Measurements from ENCODE around the gene TSPO.

DNA sequence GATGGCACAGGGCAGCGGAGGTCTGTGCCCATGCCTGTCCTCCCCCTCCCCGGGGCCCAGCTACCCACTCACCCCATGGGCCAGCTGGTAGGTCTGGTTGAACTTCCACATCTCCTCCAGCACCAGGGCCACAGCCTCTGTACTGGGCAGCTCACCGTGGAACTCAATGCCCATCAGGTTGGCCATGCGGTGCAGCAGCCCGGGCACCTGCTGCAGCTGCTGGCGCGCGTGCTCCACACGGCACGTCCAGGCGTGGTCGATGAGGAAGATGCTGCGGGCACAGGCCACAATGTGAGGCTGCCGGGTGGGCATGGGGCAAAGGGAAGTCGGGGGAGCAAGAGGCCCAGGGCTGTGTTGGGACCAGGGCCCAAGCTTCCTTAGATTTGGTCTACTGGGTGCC, 29.3 kb downstream of the TSPO start:
- TF ChIP-seq CTCF (IDR thresholded peaks at IDR 0.05 in 4 of 5, conservative IDR thresholded peaks at IDR 0.05 in 1 of 5) (no peak), POLR2A (IDR thresholded peaks at IDR 0.05) (no peak)
